Measurements from ENCODE around the gene CFTR. TPM values are rescaled to one million over a fixed set of nuclear protein-coding genes. Genes with fewer than 3 reads are reported as not detected.

The CFTR gene
- total and polyA plus RNA-seq, 10 of the 15 experiments (the other 5 are each of a cell fraction or from before 2014, with no cell fraction given): 0.02 to 2.3 (median 0.21) TPM; not detected in 1

- 0% methylated on average over 1 of the region's 1 CpG for WGBS (ENCODE audit: insufficient coverage, insufficient replicate concordance, low lambda C conversion rate, missing lambda C conversion rate)
- H4K20me1 ChIP-seq (ENCODE audit: control insufficient read depth, insufficient read depth): no peaks in the 10 kb centered on the region
- in situ Hi-C loops (cut with MboI): no loop called here
- H3K4me3 ChIP-seq: no peak overlapping the region
- no peak for ATAC-seq
- ChIA-PET POLR2A (no interaction called here), RAD21 (ENCODE audit: unreplicated experiment) (interaction anchor here (0.6 kb wide), 1 partner anchor 216 kb away, joined by 3 read pairs; no protein-coding TSS in a partner anchor), SMC1A (ENCODE audit: uncharacterized antibody, unreplicated experiment) (interaction anchor here (0.6 to 1.9 kb wide), 6 partner anchors 9 to 184 kb away, joined by 3 to 5 read pairs (median 4); no protein-coding TSS in a partner anchor), CTCF (interaction anchor here (0.6 to 1.2 kb wide), 3 partner anchors 13 to 117 kb away, joined by 3 to 4 read pairs (median 3); no protein-coding TSS in a partner anchor)
- no peak for TF ChIP-seq ZBTB40 (IDR thresholded peaks at IDR 0.05; ENCODE audit: borderline replicate concordance)
- TF ChIP-seq RUNX3 (IDR thresholded peaks at IDR 0.05; ENCODE audit: low read length): no peak
- BruUV-seq (replicated peaks): no TSS peak
- H3K9ac ChIP-seq (ENCODE audit: control insufficient read depth, insufficient read depth, low read length): no peak overlapping the region
- no peaks in the 10 kb centered on the region for H3K9me3 ChIP-seq (replicated peaks; ENCODE audit: control insufficient read depth, insufficient read depth, low read length)
- H2AFZ ChIP-seq (ENCODE audit: control insufficient read depth, low read depth, low read length): no peak overlapping the region
- DNase-seq (ENCODE audit: low read depth, low spot score): no peak
- H3K36me3 ChIP-seq (ENCODE audit: control insufficient read depth in 2 of 2, insufficient read depth in 2 of 2, low read length in 1 of 2): no peaks in the 10 kb centered on the region
- no peak for FAIRE-seq
- H3K27ac ChIP-seq (ENCODE audit: control insufficient read depth, insufficient read depth): no peak overlapping the region
- no peaks in the 10 kb centered on the region for H3K4me1 ChIP-seq (ENCODE audit: control insufficient read depth, insufficient read depth, low read length)
- no peak overlapping the region for H3K4me2 ChIP-seq (ENCODE audit: control insufficient read depth, insufficient read depth)
- no peaks in the 10 kb centered on the region for H3K79me2 ChIP-seq (ENCODE audit: control insufficient read depth, insufficient read depth, low read length)
- H3K27me3 ChIP-seq (replicated peaks in 1 of 2; ENCODE audit: control insufficient read depth in 2 of 2, insufficient read depth in 2 of 2, low read length in 1 of 2): no peaks in the 10 kb centered on the region
- intact Hi-C loops (cut with micrococcal nuclease; ENCODE audit: unreplicated experiment): no loop called here
These were observed 136.9 kb downstream of the CFTR start for GRCh38 chr7:117616694-117617093.

GRCh38 chr7:117619681-117620080, 139.9 kb downstream of the CFTR start:
- Histone ChIP-seq H3K27ac (ENCODE audit: control insufficient read depth, insufficient read depth) (no peak overlapping the region), H4K20me1 (ENCODE audit: control insufficient read depth, insufficient read depth) (no peaks in the 10 kb centered on the region), H3K79me2 (ENCODE audit: control insufficient read depth, insufficient read depth, low read length) (no peaks in the 10 kb centered on the region), H3K27me3 (replicated peaks in 1 of 2; ENCODE audit: control insufficient read depth in 2 of 2, insufficient read depth in 2 of 2, low read length in 1 of 2) (peaks cover 0 to 2% of the 10 kb centered on the region in 2 experiments; a peak in 1 of 4 replicates), H3K9me3 (replicated peaks; ENCODE audit: control insufficient read depth, insufficient read depth, low read length) (no peaks in the 10 kb centered on the region; the same call in 2 of the 3 replicates), H3K4me2 (ENCODE audit: control insufficient read depth, insufficient read depth) (no peak overlapping the region), H2AFZ (ENCODE audit: control insufficient read depth, low read depth, low read length) (no peak overlapping the region), H3K4me3 (no peak overlapping the region), H3K9ac (ENCODE audit: control insufficient read depth, insufficient read depth, low read length) (no peak overlapping the region), H3K4me1 (ENCODE audit: control insufficient read depth, insufficient read depth, low read length) (no peaks in the 10 kb centered on the region), H3K36me3 (ENCODE audit: control insufficient read depth in 2 of 2, insufficient read depth in 2 of 2, low read length in 1 of 2) (no peaks in the 10 kb centered on the region)
- ChIA-PET CTCF (interaction anchor here (1.1 kb wide), 1 partner anchor 131 kb away, joined by 3 read pairs; no protein-coding TSS in a partner anchor), POLR2A (no interaction called here), RAD21 (ENCODE audit: unreplicated experiment) (no interaction called here), SMC1A (ENCODE audit: uncharacterized antibody, unreplicated experiment) (interaction anchor here (1.0 kb wide), 1 partner anchor 10 kb away, joined by 3 read pairs; no protein-coding TSS in a partner anchor)
- FAIRE-seq: peak; percentile 31
- in situ Hi-C loops (cut with MboI): no loop called here
- no peak for ATAC-seq
- no TSS peak for BruUV-seq (replicated peaks)
- no peak for DNase-seq (ENCODE audit: low read depth, low spot score)
- intact Hi-C loops (cut with micrococcal nuclease; ENCODE audit: unreplicated experiment): no loop called here
- TF ChIP-seq ETV6 (conservative IDR thresholded peaks at IDR 0.05 in 1 of 2, IDR thresholded peaks at IDR 0.05 in 1 of 2; ENCODE audit: borderline replicate concordance in 1 of 2, low read depth in 1 of 2) (no peak), NFXL1 (IDR thresholded peaks at IDR 0.05; ENCODE audit: borderline replicate concordance) (no peak), BCLAF1 (IDR thresholded peaks at IDR 0.05) (no peak), ZBTB33 (IDR thresholded peaks at IDR 0.05) (no peak), NR2C2 (IDR thresholded peaks at IDR 0.05; ENCODE audit: borderline replicate concordance, control insufficient read depth, insufficient read length, low read depth) (no peak), POLR2A (IDR thresholded peaks at IDR 0.05; ENCODE audit: low read depth, low read length) (no peak)

Data from GM12878 (cell line).